ENCODE results near the gene PRF1. TPM values are rescaled to one million over a fixed set of nuclear protein-coding genes. Genes with fewer than 3 reads are reported as not detected.
"Not testable (repeated sequence)": the region's sequence is repeated elsewhere in the genome, so short reads cannot be mapped to it uniquely, and the experiment has no call there.

PRF1 gene
- total and polyA plus RNA-seq, 2 donors (not counting 1 experiment from before 2014, with no cell fraction given), result 1.0 to 1.9 TPM

DNA sequence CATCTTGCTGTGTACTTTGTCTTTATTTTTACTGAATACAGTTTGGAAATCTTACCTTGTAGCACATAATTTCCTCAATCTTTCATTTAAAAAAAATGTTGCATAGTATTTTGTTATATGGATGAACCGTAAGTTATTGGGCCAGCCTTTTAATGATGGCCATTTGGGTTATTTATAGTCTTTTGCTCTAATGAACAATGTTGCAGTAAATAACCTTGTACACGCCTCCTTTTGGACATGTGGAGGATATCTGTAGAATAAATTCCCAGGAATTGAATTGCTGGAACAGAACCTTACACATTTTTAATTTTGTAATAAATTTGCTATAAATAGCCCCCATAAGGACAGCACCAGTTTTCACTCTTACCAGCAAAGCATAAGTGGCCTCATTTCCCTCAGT is 12.7 kb upstream of the PRF1 start:
- Mint-ChIP-seq H3K9me3 (ENCODE audit: insufficient read depth) (peaks cover 4% of the 10 kb centered on the region), H3K4me3 (no peak overlapping the region), H3K4me1 (no peaks in the 10 kb centered on the region), H3K27me3 (peaks cover 37% of the 10 kb centered on the region), H3K27ac (no peak overlapping the region)
- CTCF ChIA-PET, result no interaction called here
- intact Hi-C loops (cut with micrococcal nuclease), result no loop called here
- H4K20me1 ChIP-seq (ENCODE audit: control insufficient read depth, insufficient read depth, low read length, poor library complexity, severe bottlenecking), result no peaks in the 10 kb centered on the region
- POLR2A ChIA-PET, result no interaction called here
- TF ChIP-seq EZH2 (IDR thresholded peaks at IDR 0.05; ENCODE audit: borderline replicate concordance, insufficient read depth, low read depth, low read length, poor library complexity, severe bottlenecking), result no peak
- TF ChIP-seq, protein P1, sequence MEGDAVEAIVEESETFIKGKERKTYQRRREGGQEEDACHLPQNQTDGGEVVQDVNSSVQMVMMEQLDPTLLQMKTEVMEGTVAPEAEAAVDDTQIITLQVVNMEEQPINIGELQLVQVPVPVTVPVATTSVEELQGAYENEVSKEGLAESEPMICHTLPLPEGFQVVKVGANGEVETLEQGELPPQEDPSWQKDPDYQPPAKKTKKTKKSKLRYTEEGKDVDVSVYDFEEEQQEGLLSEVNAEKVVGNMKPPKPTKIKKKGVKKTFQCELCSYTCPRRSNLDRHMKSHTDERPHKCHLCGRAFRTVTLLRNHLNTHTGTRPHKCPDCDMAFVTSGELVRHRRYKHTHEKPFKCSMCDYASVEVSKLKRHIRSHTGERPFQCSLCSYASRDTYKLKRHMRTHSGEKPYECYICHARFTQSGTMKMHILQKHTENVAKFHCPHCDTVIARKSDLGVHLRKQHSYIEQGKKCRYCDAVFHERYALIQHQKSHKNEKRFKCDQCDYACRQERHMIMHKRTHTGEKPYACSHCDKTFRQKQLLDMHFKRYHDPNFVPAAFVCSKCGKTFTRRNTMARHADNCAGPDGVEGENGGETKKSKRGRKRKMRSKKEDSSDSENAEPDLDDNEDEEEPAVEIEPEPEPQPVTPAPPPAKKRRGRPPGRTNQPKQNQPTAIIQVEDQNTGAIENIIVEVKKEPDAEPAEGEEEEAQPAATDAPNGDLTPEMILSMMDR (IDR thresholded peaks at IDR 0.05), result no peak
- WGBS (ENCODE audit: insufficient coverage), result no CpG with 5 or more reads among the region's 2 CpGs
- H3K4me2 ChIP-seq (replicated peaks; ENCODE audit: low read depth, low read length, poor library complexity, severe bottlenecking), result no peak overlapping the region
- H3K4me1 ChIP-seq (ENCODE audit: control insufficient read depth in 2 of 2, insufficient read depth in 2 of 2, low read length in 2 of 2), result no peaks in the 10 kb centered on the region
- peaks cover 0 to 4% (median under 1%) of the 10 kb centered on the region in 3 donors for H3K9me3 ChIP-seq (ENCODE audit: control extremely low read depth in 1 of 3, control insufficient read depth in 2 of 3, insufficient read depth in 1 of 3, low read length in 2 of 3)
- H3K36me3 ChIP-seq (replicated peaks in 1 of 2; ENCODE audit: control extremely low read depth in 1 of 2, control insufficient read depth in 1 of 2, extremely low read depth in 1 of 2, insufficient read depth in 2 of 2, low read length in 1 of 2), result no peaks in the 10 kb centered on the region
- ATAC-seq (ENCODE audit: low read depth) (no peak), DNase-seq (no peak)
- peaks cover 0 to 8% (median 0%) of the 10 kb centered on the region in 4 experiments for H3K27me3 ChIP-seq (replicated peaks in 1 of 4; ENCODE audit: control extremely low read depth in 1 of 4, control insufficient read depth in 3 of 4, insufficient read depth in 4 of 4, low read length in 3 of 4)
- no peak overlapping the region for H3K27ac ChIP-seq (ENCODE audit: low read length in 2 of 2)
- H3K79me2 ChIP-seq (ENCODE audit: control insufficient read depth, insufficient read depth, low read length), result no peaks in the 10 kb centered on the region
- no peak overlapping the region for H3K9ac ChIP-seq (ENCODE audit: low read length)
- no peak overlapping the region for H3K4me3 ChIP-seq (ENCODE audit: control extremely low read depth in 1 of 5, extremely low read depth in 1 of 5, insufficient read depth in 1 of 5, low read depth in 2 of 5, low read length in 4 of 5)
- no peak overlapping the region for H2AFZ ChIP-seq (ENCODE audit: insufficient read depth, low read depth, low read length, poor library complexity, severe bottlenecking)

DNA sequence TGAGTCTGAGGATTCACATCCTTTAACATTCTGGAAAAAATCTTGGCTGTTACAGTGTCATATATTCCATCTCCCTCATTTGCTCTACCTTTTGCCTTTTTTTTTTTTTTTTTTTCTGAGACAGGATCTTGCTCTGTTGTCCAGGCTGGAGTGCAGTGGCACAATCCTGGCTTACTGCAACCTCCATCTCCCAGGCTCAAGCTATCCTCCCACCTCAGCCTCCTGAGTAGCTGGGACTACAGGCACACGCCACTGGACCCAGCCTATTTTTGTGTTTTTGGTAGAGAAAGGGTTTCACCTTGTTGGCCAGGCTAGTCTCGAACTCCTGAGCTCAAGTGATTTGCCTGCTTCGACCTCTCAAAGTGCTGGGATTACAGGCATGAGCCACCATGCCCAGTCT is 11.8 kb upstream of the PRF1 start:
- H3K27ac Mint-ChIP-seq, result not testable (repeated sequence)

More for the DNA sequence above, 11.8 kb upstream of the PRF1 start:
- H3K27me3 ChIP-seq (replicated peaks in 1 of 4; ENCODE audit: control extremely low read depth in 1 of 4, control insufficient read depth in 3 of 4, insufficient read depth in 4 of 4, low read length in 3 of 4); H4K20me1 ChIP-seq (ENCODE audit: control insufficient read depth, insufficient read depth, low read length, poor library complexity, severe bottlenecking); H3K4me2 ChIP-seq (replicated peaks; ENCODE audit: low read depth, low read length, poor library complexity, severe bottlenecking); H3K4me1 ChIP-seq (ENCODE audit: control insufficient read depth in 2 of 2, insufficient read depth in 2 of 2, low read length in 2 of 2); H3K4me1 Mint-ChIP-seq; H3K9me3 ChIP-seq (ENCODE audit: control extremely low read depth in 1 of 3, control insufficient read depth in 2 of 3, insufficient read depth in 1 of 3, low read length in 2 of 3); H2AFZ ChIP-seq (ENCODE audit: insufficient read depth, low read depth, low read length, poor library complexity, severe bottlenecking); H3K27ac ChIP-seq (ENCODE audit: low read length in 2 of 2); CTCF ChIA-PET; H3K4me3 Mint-ChIP-seq; POLR2A ChIA-PET; H3K9me3 Mint-ChIP-seq (ENCODE audit: insufficient read depth); intact Hi-C loops (cut with micrococcal nuclease); ATAC-seq (ENCODE audit: low read depth); H3K4me3 ChIP-seq (ENCODE audit: control extremely low read depth in 1 of 5, extremely low read depth in 1 of 5, insufficient read depth in 1 of 5, low read depth in 2 of 5, low read length in 4 of 5); H3K9ac ChIP-seq (ENCODE audit: low read length); H3K79me2 ChIP-seq (ENCODE audit: control insufficient read depth, insufficient read depth, low read length); H3K36me3 ChIP-seq (replicated peaks in 1 of 2; ENCODE audit: control extremely low read depth in 1 of 2, control insufficient read depth in 1 of 2, extremely low read depth in 1 of 2, insufficient read depth in 2 of 2, low read length in 1 of 2); DNase-seq: not testable (repeated sequence)
- WGBS (ENCODE audit: insufficient coverage), result 100% methylated on average over 1 of the region's 3 CpGs
- H3K27me3 Mint-ChIP-seq, result peaks cover 37% of the 10 kb centered on the region
